ENCODE results near the gene SERPINA5.
"Not testable (repeated sequence)": the region's sequence is repeated elsewhere in the genome, so short reads cannot be mapped to it uniquely, and the experiment has no call there.

The SERPINA5 gene

GRCh38 chr14:94575730-94576585 lies 5.3 kb upstream of the SERPINA5 start:
- FAIRE-seq, result no peak

- not testable (repeated sequence) for FAIRE-seq
Observed at GRCh38 chr14:94577472-94577871, 3.8 kb upstream of the SERPINA5 start.

- FAIRE-seq, result no peak
Observed at GRCh38 chr14:94578712-94579111, 2.5 kb upstream of the SERPINA5 start.

GRCh38 chr14:94582199-94582750 lies 1.0 kb downstream of the SERPINA5 start:
- no peak for FAIRE-seq

GRCh38 chr14:94582851-94583250 lies 1.6 kb downstream of the SERPINA5 start:
- FAIRE-seq, result no peak

- no peak for FAIRE-seq
Observed at GRCh38 chr14:94583557-94583956, 2.3 kb downstream of the SERPINA5 start.

- no peak for FAIRE-seq
Observed at GRCh38 chr14:94584591-94585280, 3.5 kb downstream of the SERPINA5 start.

- FAIRE-seq, result no peak
Observed at GRCh38 chr14:94586635-94587034, 5.4 kb downstream of the SERPINA5 start.

- no peak for FAIRE-seq
Observed at GRCh38 chr14:94588311-94588710, 7.1 kb downstream of the SERPINA5 start.

- FAIRE-seq, result no peak
Observed at GRCh38 chr14:94591073-94591472, 9.8 kb downstream of the SERPINA5 start.

- no peak for FAIRE-seq
Observed at GRCh38 chr14:94591871-94592270, 10.6 kb downstream of the SERPINA5 start.

GRCh38 chr14:94592457-94592856 lies 11.2 kb downstream of the SERPINA5 start:
- FAIRE-seq, result no peak

GRCh38 chr14:94593376-94593748 lies 12.1 kb downstream of the SERPINA5 start:
- FAIRE-seq, result no peak

- no peak for FAIRE-seq
Observed at GRCh38 chr14:94593749-94594431, 12.7 kb downstream of the SERPINA5 start.

- FAIRE-seq, result no peak
Observed at GRCh38 chr14:94594441-94594840, 13.2 kb downstream of the SERPINA5 start.

GRCh38 chr14:94595912-94596311 lies 14.7 kb downstream of the SERPINA5 start:
- FAIRE-seq, result no peak

- FAIRE-seq, result no peak
Observed at GRCh38 chr14:94596361-94596760, 15.1 kb downstream of the SERPINA5 start.

- FAIRE-seq, result no peak
Observed at GRCh38 chr14:94597788-94598187, 16.6 kb downstream of the SERPINA5 start.

GRCh38 chr14:94598506-94598815 lies 17.2 kb downstream of the SERPINA5 start:
- no peak for FAIRE-seq

- FAIRE-seq, result no peak
Observed at GRCh38 chr14:94598816-94599655, 17.8 kb downstream of the SERPINA5 start.

- FAIRE-seq, result no peak
Observed at GRCh38 chr14:94599656-94600004, 18.4 kb downstream of the SERPINA5 start.

GRCh38 chr14:94600148-94600545 lies 18.9 kb downstream of the SERPINA5 start:
- no peak for FAIRE-seq
